Prostate gland (tissue), 2 donors: ENCODE results near the gene NHLH1. TPM values are rescaled to one million over a fixed set of nuclear protein-coding genes. Genes with fewer than 3 reads are reported as not detected.

Experiments
- DNase-seq: peaks from one replicate; pipeline ENCODE4 v3.0.0-alpha.2; 2019; ENCODE audit warnings: low spot score
- H3K27ac ChIP-seq, 2 donors: fragments of 200-600 bp; sonication (generic); 2 replicates each; pipeline ENCODE4 v1.5.1; 2017 to 2019
- H3K27me3 ChIP-seq: fragments of 200-600 bp; sonication (generic); replicated peaks from 2 replicates; pipeline ENCODE4 v1.5.1; 2019; ENCODE audit not compliant: insufficient read depth
- H3K36me3 ChIP-seq, 2 donors: fragments of 200-600 bp; sonication (generic); 1 replicate in 1 of 2; 2 replicates in 1 of 2; pipeline versions ENCODE4 v1.5.1 to v1.8.1; 2017 to 2019
- H3K4me1 ChIP-seq: fragments of 200-600 bp; sonication (generic); replicated peaks from 2 replicates; pipeline ENCODE4 v1.5.1; 2019
- H3K4me3 ChIP-seq, 2 donors: fragments of 200-600 bp; sonication (generic); 2 replicates each; pipeline ENCODE4 v1.5.1; 2017 to 2019
- H3K9me3 ChIP-seq: fragments of 200-600 bp; sonication (generic); 2 replicates; pipeline ENCODE4 v1.5.1; 2017
- CTCF ChIP-seq, 4 experiments: fragments of 200-600 bp in 2 of 4; fragments of 450-650 bp in 2 of 4; sonication (generic) in 2 of 4; IDR thresholded peaks; 1 replicate in 3 of 4; 2 replicates in 1 of 4; pipeline ENCODE4 v1.5.1; 2016 to 2019; ENCODE audit warnings: antibody characterized with exemption in 4 of 4, mild to moderate bottlenecking in 2 of 4, moderate library complexity in 2 of 4
- POLR2A ChIP-seq: fragments of 450-650 bp; IDR thresholded peaks from one replicate; pipeline ENCODE4 v1.6.1; 2016; ENCODE audit warnings: antibody characterized with exemption, mild to moderate bottlenecking
- POLR2AphosphoS5 ChIP-seq: sonication (generic); formaldehyde crosslinking; IDR thresholded peaks from one replicate; pipeline ENCODE4 v1.6.1; 2017; ENCODE audit warnings: antibody characterized with exemption
- WGBS: methylation state at CpG from one replicate; pipeline ENCODE4 v1.1.5; 2018; 5-methylcytosine and 5-hydroxymethylcytosine counted together
- intact Hi-C: fragments of 100-400 bp; cut with DNase I; formaldehyde crosslinking; loops from one replicate; pipeline ENCODE4 v1.14.2; 2022
- total RNA-seq, 2 donors: library from RNA; depleted of rRNA; stranded (reverse); fragments of >200 nt; gene quantifications; one replicate each; pipeline ENCODE4 v1.1.0, GENCODE V29; 2016

The NHLH1 gene
- total RNA-seq, 2 donors from 2014 or later = not detected

- no peaks in the 10 kb centered on the region for H3K36me3 ChIP-seq
- no peak overlapping the region for H3K27ac ChIP-seq
- no peaks in the 10 kb centered on the region for H3K9me3 ChIP-seq
Observed at GRCh38 chr1:160363951-160364735, 2.7 kb upstream of the NHLH1 start.

GRCh38 chr1:160365325-160365724 is 1.5 kb upstream of the NHLH1 start:
- DNase-seq = no peak
- intact Hi-C loops = no loop called here
- no peak for TF ChIP-seq CTCF (IDR thresholded peaks at IDR 0.05)
- TF ChIP-seq POLR2AphosphoS5 = no peak
- TF ChIP-seq POLR2A = no peak
- Histone ChIP-seq H3K36me3 (no peaks in the 10 kb centered on the region), H3K27ac (no peak overlapping the region), H3K4me1 (no peaks in the 10 kb centered on the region), H3K27me3 (no peaks in the 10 kb centered on the region), H3K4me3 (no peak overlapping the region), H3K9me3 (no peaks in the 10 kb centered on the region)
- WGBS = 78% methylated on average over 1 of the region's 1 CpG

More at GRCh38 chr1:160363951-160364735, 2.7 kb upstream of the NHLH1 start:
- Histone ChIP-seq H3K4me1 (no peaks in the 10 kb centered on the region), H3K4me3 (no peak overlapping the region), H3K27me3 (no peaks in the 10 kb centered on the region)
- intact Hi-C loops = no loop called here
- WGBS = 67% methylated on average over 12 of the region's 12 CpGs
- DNase-seq = no peak
- TF ChIP-seq CTCF (IDR thresholded peaks at IDR 0.05) (no peak), POLR2A (no peak), POLR2AphosphoS5 (no peak)

GRCh38 chr1:160367516-160367900 is 637 bp downstream of the NHLH1 start:
- Histone ChIP-seq H3K4me3 (no peak overlapping the region), H3K4me1 (no peaks in the 10 kb centered on the region), H3K9me3 (no peaks in the 10 kb centered on the region), H3K27ac (no peak overlapping the region), H3K27me3 (no peaks in the 10 kb centered on the region), H3K36me3 (no peaks in the 10 kb centered on the region)
- intact Hi-C loops = no loop called here
- WGBS = 67% methylated on average over 4 of the region's 4 CpGs
- TF ChIP-seq POLR2A = no peak
- TF ChIP-seq POLR2AphosphoS5 = no peak
- TF ChIP-seq CTCF (IDR thresholded peaks at IDR 0.05) = no peak
- no peak for DNase-seq

- no peak for DNase-seq
- Histone ChIP-seq H3K36me3 (no peaks in the 10 kb centered on the region), H3K4me3 (no peak overlapping the region), H3K4me1 (no peaks in the 10 kb centered on the region), H3K27me3 (no peaks in the 10 kb centered on the region), H3K9me3 (no peaks in the 10 kb centered on the region), H3K27ac (no peak overlapping the region)
- WGBS = 80% methylated on average over 4 of the region's 4 CpGs
- intact Hi-C loops = no loop called here
- TF ChIP-seq CTCF (IDR thresholded peaks at IDR 0.05) (no peak), POLR2A (no peak), POLR2AphosphoS5 (no peak)
Observed at GRCh38 chr1:160367934-160368923, 1.4 kb downstream of the NHLH1 start.
